DMS153 treated with DMSO at 0.1 percent for 48 hours (cell line): Measurements from ENCODE around the gene TTLL11.

Experiments
- DNase-seq: peaks from one replicate; lab custom pipeline; 2025; ENCODE audit not compliant: unreplicated experiment; lab: John Stamatoyannopoulos, UW

Gene TTLL11

GRCh38 chr9:121944711-121945191 is 148.4 kb downstream of the TTLL11 start:
- no peak for DNase-seq

GRCh38 chr9:121943463-121943862 is 149.6 kb downstream of the TTLL11 start:
- DNase-seq: no peak

GRCh38 chr9:121942866-121943382 is 150.2 kb downstream of the TTLL11 start:
- no peak for DNase-seq

- no peak for DNase-seq
Measured at GRCh38 chr9:121942313-121942712, 150.8 kb downstream of the TTLL11 start.

- DNase-seq: no peak
Measured at GRCh38 chr9:121939643-121940042, 153.5 kb downstream of the TTLL11 start.

GRCh38 chr9:121938621-121939020 is 154.5 kb downstream of the TTLL11 start:
- no peak for DNase-seq

- no peak for DNase-seq
Measured at GRCh38 chr9:121937240-121937639, 155.9 kb downstream of the TTLL11 start.

- no peak for DNase-seq
Measured at GRCh38 chr9:121935739-121936138, 157.4 kb downstream of the TTLL11 start.

GRCh38 chr9:121930956-121931355 is 162.2 kb downstream of the TTLL11 start:
- no peak for DNase-seq

GRCh38 chr9:121929893-121930875 is 162.9 kb downstream of the TTLL11 start:
- DNase-seq: no peak

GRCh38 chr9:121927636-121928035 is 165.5 kb downstream of the TTLL11 start:
- DNase-seq: no peak

- DNase-seq: no peak
Measured at GRCh38 chr9:121927081-121927480, 166.0 kb downstream of the TTLL11 start.

- DNase-seq: no peak
Measured at GRCh38 chr9:121926351-121926801, 166.7 kb downstream of the TTLL11 start.

GRCh38 chr9:121925935-121926334 is 167.2 kb downstream of the TTLL11 start:
- no peak for DNase-seq

GRCh38 chr9:121924700-121925099 is 168.4 kb downstream of the TTLL11 start:
- no peak for DNase-seq

- DNase-seq: no peak
Measured at GRCh38 chr9:121921444-121921843, 171.7 kb downstream of the TTLL11 start.

GRCh38 chr9:121917375-121918335 is 175.5 kb downstream of the TTLL11 start:
- no peak for DNase-seq

- DNase-seq: no peak
Measured at GRCh38 chr9:121915304-121915625, 177.8 kb downstream of the TTLL11 start.

- DNase-seq: no peak
Measured at GRCh38 chr9:121914604-121915303, 178.4 kb downstream of the TTLL11 start.

- no peak for DNase-seq
Measured at GRCh38 chr9:121914017-121914595, 179.0 kb downstream of the TTLL11 start.
